ENCODE measurements around the gene SLC25A31.

The SLC25A31 gene

DNA sequence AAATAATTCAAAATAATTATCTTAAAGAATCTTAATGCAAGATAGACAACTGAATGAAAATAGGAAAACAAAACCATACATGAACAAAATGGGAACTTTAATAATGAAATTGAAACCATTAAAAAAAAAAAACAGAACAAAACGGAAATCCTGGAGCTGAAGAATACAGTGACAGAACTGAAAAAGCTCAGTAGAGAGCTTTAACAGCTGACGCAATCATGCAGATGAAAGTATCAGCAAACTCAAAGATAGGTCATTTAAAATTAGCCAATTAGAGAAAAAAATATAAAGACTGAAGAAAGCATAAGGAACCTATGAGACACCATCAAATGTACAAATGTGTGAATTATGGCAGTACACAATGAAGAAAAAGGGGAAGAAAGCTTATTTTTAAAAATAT is 18.8 kb downstream of the SLC25A31 start:
- DNase-seq (ENCODE audit: low spot score in 2 of 2) (no peak), ATAC-seq (replicated peaks; ENCODE audit: extremely low read depth, poor library complexity, severe bottlenecking) (no peak)
- no peaks in the 10 kb centered on the region for H3K9me3 Mint-ChIP-seq
- no peak overlapping the region for H3K4me3 Mint-ChIP-seq
- H3K36me3 Mint-ChIP-seq (ENCODE audit: insufficient read depth), result no peaks in the 10 kb centered on the region
- H3K27me3 Mint-ChIP-seq, result peaks cover 36% of the 10 kb centered on the region
- no peaks in the 10 kb centered on the region for H3K4me1 Mint-ChIP-seq
- no peak overlapping the region for H3K27ac Mint-ChIP-seq (ENCODE audit: low read depth)

DNA sequence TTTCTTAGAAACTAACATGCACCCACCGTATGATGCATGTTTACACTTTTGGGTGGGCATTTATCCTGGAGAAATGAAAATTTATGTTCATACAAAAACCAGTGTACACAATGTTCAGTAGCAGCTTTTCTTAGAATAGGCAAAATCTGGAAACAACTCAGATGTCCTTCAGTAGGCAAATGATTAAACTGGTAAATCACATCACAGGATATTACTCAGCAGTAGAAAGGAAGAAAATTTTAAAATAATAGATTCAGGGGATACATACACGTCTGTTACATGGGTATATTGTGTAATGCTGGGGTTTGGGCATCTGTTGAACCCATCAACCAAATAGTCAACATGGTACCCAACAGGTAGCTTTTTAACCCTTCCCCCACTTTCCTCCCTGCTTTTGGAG is 26.7 kb downstream of the SLC25A31 start:
- peaks cover 13% of the 10 kb centered on the region for H3K27me3 Mint-ChIP-seq
- H3K36me3 Mint-ChIP-seq (ENCODE audit: insufficient read depth), result no peaks in the 10 kb centered on the region
- DNase-seq (ENCODE audit: low spot score in 2 of 2), result no peak
- ATAC-seq (replicated peaks; ENCODE audit: extremely low read depth, poor library complexity, severe bottlenecking), result no peak
- no peaks in the 10 kb centered on the region for H3K9me3 Mint-ChIP-seq
- H3K4me3 Mint-ChIP-seq, result no peak overlapping the region
- no peak overlapping the region for H3K27ac Mint-ChIP-seq (ENCODE audit: low read depth)
- H3K4me1 Mint-ChIP-seq, result no peaks in the 10 kb centered on the region

DNA sequence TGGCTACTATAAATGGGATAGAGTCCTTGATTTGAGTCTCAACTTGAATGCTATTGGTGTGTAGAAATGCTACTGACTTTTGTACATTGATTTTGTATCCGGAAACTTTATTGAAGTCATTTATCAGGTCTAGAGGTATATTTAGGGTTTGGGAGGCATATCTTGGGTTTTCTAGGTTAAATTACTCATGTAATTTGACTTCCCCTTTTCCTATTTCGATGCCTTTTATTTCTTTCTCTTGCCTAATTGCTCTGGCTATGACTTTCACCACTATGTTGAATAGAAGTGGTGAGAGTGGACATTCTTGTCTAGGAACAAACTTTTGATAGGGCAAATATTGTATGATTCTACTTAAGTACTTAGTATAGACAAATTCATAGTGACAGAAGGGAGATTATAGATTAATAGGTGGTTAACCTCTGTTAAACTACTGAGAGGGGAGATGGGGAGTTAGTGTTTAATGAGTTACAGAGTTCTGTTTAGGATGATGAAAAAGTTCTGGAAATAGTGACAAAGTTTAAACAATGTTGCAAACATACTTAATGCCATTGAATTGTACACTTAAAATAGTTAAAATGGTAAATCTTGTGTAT is 29.1 kb downstream of the SLC25A31 start:
- no peaks in the 10 kb centered on the region for H3K4me1 Mint-ChIP-seq
- no peak for DNase-seq (ENCODE audit: low spot score in 2 of 2)
- no peak overlapping the region for H3K27ac Mint-ChIP-seq (ENCODE audit: low read depth)
- no peaks in the 10 kb centered on the region for H3K9me3 Mint-ChIP-seq
- H3K36me3 Mint-ChIP-seq (ENCODE audit: insufficient read depth), result no peaks in the 10 kb centered on the region
- no peak overlapping the region for H3K4me3 Mint-ChIP-seq
- H3K27me3 Mint-ChIP-seq, result peaks cover 17% of the 10 kb centered on the region
- ATAC-seq (replicated peaks; ENCODE audit: extremely low read depth, poor library complexity, severe bottlenecking), result no peak

DNA sequence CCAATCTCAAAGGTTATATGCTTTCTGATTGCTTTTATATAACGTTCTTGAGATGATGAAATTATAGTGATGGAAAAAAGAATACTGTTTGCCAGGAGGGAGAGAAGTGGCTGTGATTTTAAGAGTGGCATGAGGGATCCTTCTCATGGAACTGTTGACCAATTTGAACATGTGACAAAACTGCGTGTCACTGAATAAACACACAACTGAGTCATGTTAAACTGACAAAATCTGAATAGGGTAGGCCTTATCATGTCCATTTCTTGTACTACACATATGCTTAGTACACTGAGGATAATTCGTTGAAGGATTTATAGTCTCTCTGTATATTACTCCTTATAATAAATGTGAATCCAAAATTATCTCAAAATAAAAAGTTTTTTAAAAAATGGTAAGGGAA is 29.7 kb downstream of the SLC25A31 start:
- no peak overlapping the region for H3K27ac Mint-ChIP-seq (ENCODE audit: low read depth)
- ATAC-seq (replicated peaks; ENCODE audit: extremely low read depth, poor library complexity, severe bottlenecking) (no peak), DNase-seq (ENCODE audit: low spot score in 2 of 2) (no peak)
- H3K36me3 Mint-ChIP-seq (ENCODE audit: insufficient read depth), result no peaks in the 10 kb centered on the region
- no peak overlapping the region for H3K4me3 Mint-ChIP-seq
- no peaks in the 10 kb centered on the region for H3K4me1 Mint-ChIP-seq
- no peaks in the 10 kb centered on the region for H3K9me3 Mint-ChIP-seq
- H3K27me3 Mint-ChIP-seq, result peaks cover 17% of the 10 kb centered on the region

DNA sequence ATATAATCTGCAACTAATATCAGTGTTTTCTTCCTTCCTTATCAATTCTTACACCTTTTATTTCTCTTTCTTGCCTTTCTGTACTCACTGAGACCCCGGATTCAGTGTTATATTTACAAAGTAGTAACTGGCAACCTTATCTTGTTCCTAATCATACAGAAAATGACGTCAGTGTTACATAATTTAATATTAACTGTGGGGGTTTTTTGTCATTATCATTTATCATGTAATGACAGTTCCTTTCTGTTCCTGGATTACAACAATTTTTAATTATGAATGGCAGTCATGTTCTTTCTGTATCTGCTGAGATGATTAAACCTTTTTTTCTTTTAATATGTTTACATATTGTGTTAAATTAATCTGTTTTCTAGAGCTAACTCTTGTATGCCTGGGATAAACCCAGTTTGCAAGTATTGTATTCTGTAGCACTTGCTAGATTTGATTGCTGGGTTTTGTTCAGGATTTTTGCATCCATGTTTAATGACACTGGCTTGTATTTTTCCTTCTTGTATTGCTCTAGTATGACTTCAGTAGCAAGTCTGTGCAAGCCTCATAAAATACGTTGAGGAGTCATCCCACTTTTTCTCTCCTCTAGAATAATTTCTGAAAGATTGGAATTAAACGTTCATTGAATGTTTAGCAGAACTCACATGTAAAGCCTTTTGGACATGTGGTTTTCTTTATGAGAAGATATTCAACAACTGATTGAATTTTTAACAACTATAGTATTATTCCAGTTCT is 41.5 kb downstream of the SLC25A31 start:
- H3K27ac Mint-ChIP-seq (ENCODE audit: low read depth), result no peak overlapping the region
- H3K27me3 Mint-ChIP-seq, result peaks cover 63% of the 10 kb centered on the region
- no peaks in the 10 kb centered on the region for H3K9me3 Mint-ChIP-seq

DNA sequence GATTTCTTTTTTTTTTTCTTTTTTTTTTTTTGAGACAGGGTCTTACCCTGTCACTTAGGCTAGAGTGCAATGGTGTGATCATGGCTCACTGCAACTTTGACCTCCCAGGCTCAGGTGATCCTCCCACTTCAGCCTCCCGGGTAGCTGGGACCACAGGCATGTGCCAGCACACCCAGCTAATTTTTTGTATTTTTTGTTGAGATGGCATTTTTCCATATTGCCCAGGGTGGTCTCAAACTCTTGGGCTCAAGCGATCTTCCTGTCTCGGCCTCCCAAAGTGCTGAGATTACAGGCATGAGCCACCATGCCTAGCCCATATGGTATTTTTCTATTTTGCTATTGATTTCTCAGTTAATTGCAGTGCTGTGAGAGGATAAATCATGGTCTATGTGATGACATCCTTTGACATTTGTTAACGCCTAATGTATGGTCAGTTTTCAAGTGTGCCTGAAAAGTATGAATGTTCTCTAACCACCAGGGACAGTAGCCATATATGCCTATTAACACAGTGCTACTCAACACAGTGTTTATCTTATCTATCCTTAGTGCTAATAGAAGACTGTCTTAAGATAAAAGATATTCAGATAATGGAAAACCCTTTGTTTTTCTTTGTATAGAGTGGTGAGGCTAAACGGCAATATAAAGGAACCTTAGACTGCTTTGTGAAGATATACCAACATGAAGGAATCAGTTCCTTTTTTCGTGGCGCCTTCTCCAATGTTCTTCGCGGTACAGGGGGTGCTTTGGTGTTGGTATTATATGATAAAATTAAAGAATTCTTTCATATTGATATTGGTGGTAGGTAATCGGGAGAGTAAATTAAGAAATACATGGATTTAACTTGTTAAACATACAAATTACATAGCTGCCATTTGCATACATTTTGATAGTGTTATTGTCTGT is 42.8 kb downstream of the SLC25A31 start:
- Mint-ChIP-seq H3K36me3 (ENCODE audit: insufficient read depth) (peaks cover 3% of the 10 kb centered on the region), H3K9me3 (no peaks in the 10 kb centered on the region), H3K4me1 (no peaks in the 10 kb centered on the region), H3K4me3 (no peak overlapping the region), H3K27ac (ENCODE audit: low read depth) (no peak overlapping the region), H3K27me3 (peaks cover 70% of the 10 kb centered on the region)
- DNase-seq (ENCODE audit: low spot score in 2 of 2), result no peak
- ATAC-seq (replicated peaks; ENCODE audit: extremely low read depth, poor library complexity, severe bottlenecking), result no peak

More for the DNA sequence above, 41.5 kb downstream of the SLC25A31 start:
- H3K4me3 Mint-ChIP-seq, result no peak overlapping the region
- no peaks in the 10 kb centered on the region for H3K4me1 Mint-ChIP-seq
- DNase-seq (ENCODE audit: low spot score in 2 of 2) (no peak), ATAC-seq (replicated peaks; ENCODE audit: extremely low read depth, poor library complexity, severe bottlenecking) (no peak)
- peaks cover 3% of the 10 kb centered on the region for H3K36me3 Mint-ChIP-seq (ENCODE audit: insufficient read depth)

DNA sequence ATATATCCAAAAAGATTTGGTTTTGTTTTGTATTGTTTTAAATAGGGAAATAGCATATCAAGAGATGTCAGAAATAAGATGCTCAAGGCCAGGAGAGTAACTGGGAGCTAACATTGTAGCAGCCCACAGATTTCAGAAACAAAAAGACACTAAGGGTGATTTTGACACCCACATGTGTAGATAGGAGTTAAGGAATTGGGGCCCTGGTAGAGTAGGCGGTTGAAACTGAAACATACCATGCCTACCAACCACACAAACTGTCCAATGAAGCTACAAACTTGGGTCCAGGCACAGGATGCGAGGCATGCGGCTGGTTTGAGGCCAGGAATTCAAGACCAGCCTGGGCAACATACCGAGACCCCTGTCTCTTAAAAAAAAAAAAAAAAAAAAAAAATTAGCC is 45.6 kb downstream of the SLC25A31 start:
- Mint-ChIP-seq H3K27ac (ENCODE audit: low read depth) (no peak overlapping the region), H3K4me3 (no peak overlapping the region), H3K9me3 (no peaks in the 10 kb centered on the region), H3K27me3 (peaks cover 95% of the 10 kb centered on the region), H3K36me3 (ENCODE audit: insufficient read depth) (peaks cover 3% of the 10 kb centered on the region), H3K4me1 (peaks cover 2% of the 10 kb centered on the region)
- DNase-seq (ENCODE audit: low spot score in 2 of 2) (no peak), ATAC-seq (replicated peaks; ENCODE audit: extremely low read depth, poor library complexity, severe bottlenecking) (no peak)

DNA sequence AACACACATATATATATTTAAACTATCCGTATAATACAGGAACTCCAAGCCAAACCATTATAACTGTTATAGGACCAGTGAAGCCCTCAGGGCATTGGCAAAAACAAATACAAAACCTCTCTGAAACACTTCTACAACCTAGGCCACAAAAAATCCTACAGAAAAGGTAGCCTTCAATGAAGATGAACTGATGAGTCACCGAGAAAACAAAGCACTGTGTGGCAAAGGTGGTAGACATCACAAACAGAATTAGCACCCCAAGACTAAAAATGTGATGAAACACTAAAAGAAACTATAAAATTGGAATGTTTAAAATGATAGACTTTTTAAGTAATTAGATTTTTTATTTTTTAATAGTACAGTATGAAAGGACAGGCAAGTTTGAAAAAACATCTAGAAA is 46.4 kb downstream of the SLC25A31 start:
- Mint-ChIP-seq H3K36me3 (ENCODE audit: insufficient read depth) (peaks cover 3% of the 10 kb centered on the region), H3K4me1 (peaks cover 7% of the 10 kb centered on the region), H3K27ac (ENCODE audit: low read depth) (no peak overlapping the region), H3K27me3 (peaks cover 94% of the 10 kb centered on the region), H3K4me3 (no peak overlapping the region), H3K9me3 (no peaks in the 10 kb centered on the region)
- ATAC-seq (replicated peaks; ENCODE audit: extremely low read depth, poor library complexity, severe bottlenecking) (no peak), DNase-seq (ENCODE audit: low spot score in 2 of 2) (no peak)

DNA sequence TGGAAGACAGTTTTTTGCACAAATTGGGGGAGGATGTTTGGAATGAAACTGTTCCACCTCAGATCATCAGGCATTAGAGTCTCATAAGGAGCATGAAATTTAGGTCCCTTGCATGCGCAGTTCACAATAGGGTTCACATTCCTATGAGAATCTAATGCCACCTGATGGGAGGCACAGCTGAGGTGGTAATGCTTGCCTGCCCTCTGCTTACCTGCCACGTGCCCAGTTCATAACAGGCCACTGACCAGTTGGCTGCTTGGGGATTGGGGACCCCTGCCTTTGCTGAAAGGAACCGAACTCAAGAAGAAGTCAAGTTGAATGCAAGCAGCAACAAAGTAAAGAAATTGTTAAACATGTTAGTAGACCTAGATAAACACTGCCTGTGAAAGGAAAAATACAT is 47.3 kb downstream of the SLC25A31 start:
- ATAC-seq (replicated peaks; ENCODE audit: extremely low read depth, poor library complexity, severe bottlenecking) (no peak), DNase-seq (ENCODE audit: low spot score in 2 of 2) (no peak)
- Mint-ChIP-seq H3K4me1 (peaks cover 9% of the 10 kb centered on the region), H3K4me3 (no peak overlapping the region), H3K27ac (ENCODE audit: low read depth) (no peak overlapping the region), H3K36me3 (ENCODE audit: insufficient read depth) (peaks cover 4% of the 10 kb centered on the region), H3K9me3 (no peaks in the 10 kb centered on the region), H3K27me3 (peaks cover 89% of the 10 kb centered on the region)

DNA sequence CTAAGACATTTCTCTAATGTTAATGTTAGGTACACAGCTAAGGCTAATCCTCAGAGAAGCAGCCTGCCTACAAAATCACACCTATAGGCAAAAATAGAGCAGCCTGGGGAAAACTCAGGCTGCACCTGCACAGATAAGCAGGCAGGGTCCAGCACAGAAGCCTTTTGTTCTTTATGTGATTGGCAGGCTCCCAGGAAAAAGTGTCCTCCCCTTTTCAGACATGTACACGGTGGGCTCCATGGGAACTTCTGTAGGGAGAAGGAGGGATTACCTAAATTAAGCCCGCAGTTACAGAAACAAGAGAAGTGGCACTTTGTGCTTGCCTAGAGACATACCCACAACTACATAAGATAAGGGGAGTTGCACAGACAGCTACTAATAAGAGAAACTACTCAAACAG is 47.9 kb downstream of the SLC25A31 start:
- no peak overlapping the region for H3K27ac Mint-ChIP-seq (ENCODE audit: low read depth)
- no peaks in the 10 kb centered on the region for H3K9me3 Mint-ChIP-seq
- ATAC-seq (replicated peaks; ENCODE audit: extremely low read depth, poor library complexity, severe bottlenecking) (no peak), DNase-seq (ENCODE audit: low spot score in 2 of 2) (no peak)
- peaks cover 16% of the 10 kb centered on the region for H3K4me1 Mint-ChIP-seq
- H3K4me3 Mint-ChIP-seq, result no peak overlapping the region
- H3K36me3 Mint-ChIP-seq (ENCODE audit: insufficient read depth), result peaks cover 1% of the 10 kb centered on the region
- H3K27me3 Mint-ChIP-seq, result peaks cover 89% of the 10 kb centered on the region

DNA sequence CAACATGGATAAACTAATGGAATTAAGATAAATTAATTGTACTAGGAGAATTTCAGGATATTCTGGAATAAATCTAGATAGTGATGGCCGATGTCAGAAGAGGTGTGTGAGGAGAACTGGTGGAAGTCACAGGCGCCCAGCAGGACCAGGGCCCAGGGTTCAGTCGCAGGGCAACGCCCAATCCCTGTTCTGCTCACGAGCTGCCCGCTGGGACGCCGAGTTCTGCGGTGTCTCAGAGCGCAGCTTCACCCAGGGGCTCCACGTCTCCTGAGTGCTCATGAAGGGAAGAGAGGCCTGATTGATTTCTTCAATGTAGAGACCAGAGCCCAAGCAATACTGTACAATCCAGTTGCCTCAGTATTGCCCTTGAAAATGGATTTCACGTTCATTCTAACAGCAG is 50.4 kb downstream of the SLC25A31 start:
- Mint-ChIP-seq H3K4me3 (peak overlapping the region; percentile 77), H3K9me3 (no peaks in the 10 kb centered on the region), H3K27ac (ENCODE audit: low read depth) (no peak overlapping the region), H3K36me3 (ENCODE audit: insufficient read depth) (peaks cover 4% of the 10 kb centered on the region), H3K4me1 (peaks cover 18% of the 10 kb centered on the region), H3K27me3 (peaks cover 89% of the 10 kb centered on the region)
- DNase-seq (ENCODE audit: low spot score in 2 of 2), result no peak
- no peak for ATAC-seq (replicated peaks; ENCODE audit: extremely low read depth, poor library complexity, severe bottlenecking)

DNA sequence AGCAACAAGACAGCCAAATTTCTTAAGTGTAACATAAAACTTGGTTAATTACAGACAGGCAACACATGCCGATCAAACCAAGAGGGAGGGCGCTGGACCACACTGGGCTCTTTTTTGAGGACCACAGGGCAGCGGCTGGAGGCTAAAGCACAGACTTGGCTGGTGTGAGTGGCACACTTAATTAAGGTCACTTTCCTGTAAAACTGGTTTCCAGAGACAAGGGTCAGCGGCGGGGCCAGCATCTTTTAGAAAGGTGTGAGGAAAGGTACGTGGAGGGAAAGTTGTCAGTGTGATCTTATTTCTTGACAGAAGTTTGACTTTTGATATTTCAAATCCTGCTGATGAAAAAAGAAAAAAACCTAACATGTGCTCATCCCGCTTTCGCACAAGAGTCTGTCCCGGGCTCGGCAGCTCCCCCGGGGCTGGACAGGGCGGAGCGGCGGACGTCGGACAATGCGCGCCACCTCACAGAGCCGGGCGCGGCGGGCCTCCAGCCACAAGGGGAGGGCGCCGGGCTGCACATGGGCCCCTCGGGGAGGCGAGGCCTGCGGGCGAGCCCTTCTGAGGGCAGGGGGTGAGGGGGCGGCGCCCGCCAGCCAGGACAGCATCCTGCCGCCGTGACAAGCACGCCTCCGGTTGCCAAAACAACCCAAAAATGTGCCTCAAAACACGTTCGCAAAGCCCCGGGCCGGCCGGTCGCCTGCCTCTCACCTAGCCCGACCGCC is 51.3 kb downstream of the SLC25A31 start:
- Mint-ChIP-seq H3K4me1 (peaks cover 18% of the 10 kb centered on the region), H3K27ac (ENCODE audit: low read depth) (no peak overlapping the region), H3K27me3 (peaks cover 80% of the 10 kb centered on the region), H3K9me3 (no peaks in the 10 kb centered on the region), H3K36me3 (ENCODE audit: insufficient read depth) (peaks cover 4% of the 10 kb centered on the region), H3K4me3 (peak overlapping the region; percentile 77)
- DNase-seq (ENCODE audit: low spot score in 2 of 2) (no peak), ATAC-seq (replicated peaks; ENCODE audit: extremely low read depth, poor library complexity, severe bottlenecking) (peak; percentile 33)

All from central memory CD8-positive, alpha-beta T cell (primary cell).